GM19043 (cell line): ENCODE data around the gene ZNF334.

Experiments used
- ATAC-seq: cut with Tn5 transposase; IDR thresholded peaks from one replicate; pipeline ENCODE4 v1.9.1; 2021; ENCODE audit warnings: low read depth; ENCODE audit not compliant: unreplicated experiment

ZNF334 gene

DNA sequence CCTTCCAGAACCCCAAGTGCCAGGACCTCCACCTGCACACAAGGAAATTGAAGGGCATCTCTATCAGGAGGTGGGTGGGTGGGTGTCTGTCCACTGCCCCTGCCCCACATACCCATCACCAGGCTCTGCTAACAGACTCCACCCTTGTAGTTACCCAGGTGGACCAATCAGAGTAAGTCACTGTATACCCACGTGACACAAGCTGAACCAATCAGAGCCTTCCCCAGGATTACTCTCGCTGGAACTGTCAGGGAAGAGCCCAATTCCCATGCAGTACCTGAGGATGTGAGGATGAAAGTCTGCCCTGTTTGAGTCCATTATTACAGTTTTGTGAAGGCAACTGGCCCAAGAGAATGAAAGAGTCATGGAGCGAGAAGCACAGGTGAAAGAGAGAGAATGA is 32.9 kb upstream of the ZNF334 start:
- ATAC-seq, result no peak

DNA sequence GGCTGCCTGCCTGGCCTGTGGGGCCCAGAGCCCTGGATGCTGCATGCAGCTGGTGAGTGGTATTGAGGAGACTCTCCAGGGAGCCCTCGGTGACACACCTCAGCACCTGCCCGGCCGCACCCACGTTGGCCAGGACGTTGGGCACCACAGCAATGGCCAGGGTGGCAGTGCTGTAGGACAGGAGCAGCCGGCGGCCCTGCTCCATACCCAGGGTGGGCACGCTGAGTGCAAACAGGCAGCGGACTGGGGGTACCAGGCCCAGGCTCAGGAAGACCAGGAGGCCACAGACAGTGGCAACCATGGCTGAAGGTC is 32.4 kb upstream of the ZNF334 start:
- no peak for ATAC-seq

DNA sequence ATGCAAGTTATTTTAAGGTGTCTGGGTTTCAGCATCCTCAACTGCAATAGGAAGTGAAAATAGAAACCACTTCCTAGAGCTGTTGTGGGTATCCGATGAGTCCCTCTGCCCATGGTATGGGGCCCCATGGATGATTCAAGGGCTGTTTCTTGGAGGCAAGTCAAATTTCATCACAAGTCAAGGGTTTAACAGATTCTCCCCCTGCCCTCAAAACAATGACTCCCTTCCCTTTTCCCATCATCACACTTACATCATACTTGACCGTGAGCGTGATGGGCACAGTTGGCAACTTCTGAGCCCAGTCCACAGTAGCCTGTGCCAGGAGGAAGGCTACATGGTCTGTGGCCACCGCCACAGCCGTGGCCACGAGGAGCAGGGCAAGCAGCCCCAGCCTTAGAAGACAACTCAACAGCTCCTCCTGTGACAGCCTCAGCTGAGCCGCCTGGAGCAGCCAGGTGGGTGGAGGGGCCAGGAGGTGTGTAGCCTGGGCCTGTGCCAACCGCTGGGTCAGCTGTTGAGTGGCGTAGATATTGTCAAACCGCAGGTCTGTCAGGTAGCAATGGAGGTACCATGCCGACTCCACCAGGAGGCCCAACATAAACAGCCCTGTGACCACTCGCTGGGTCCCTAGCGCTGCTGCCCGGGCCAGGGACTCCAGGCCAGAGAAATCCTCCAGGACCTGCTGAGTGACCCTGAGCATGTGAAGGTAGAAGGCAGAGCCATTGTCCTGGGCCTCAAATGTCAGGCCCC is 31.9 kb upstream of the ZNF334 start:
- ATAC-seq, result no peak

DNA sequence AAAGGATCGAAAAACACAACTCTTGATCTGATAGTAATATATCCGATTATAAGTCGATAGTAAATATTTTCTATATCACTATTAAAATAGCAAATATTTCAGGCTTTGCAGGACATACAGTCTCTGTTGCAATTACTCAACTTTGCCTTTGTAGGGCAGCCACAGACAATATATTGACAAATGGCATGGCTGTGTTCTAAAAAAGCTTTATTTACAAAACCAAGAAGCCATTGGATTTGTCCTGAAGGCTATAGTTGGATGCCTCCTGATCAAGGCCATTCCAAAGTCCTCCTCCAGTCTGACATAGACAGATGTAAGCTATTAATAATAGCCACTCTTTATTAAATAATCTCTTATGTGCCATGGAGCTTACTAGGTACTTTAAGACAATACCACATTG is 31.2 kb upstream of the ZNF334 start:
- ATAC-seq, result no peak

DNA sequence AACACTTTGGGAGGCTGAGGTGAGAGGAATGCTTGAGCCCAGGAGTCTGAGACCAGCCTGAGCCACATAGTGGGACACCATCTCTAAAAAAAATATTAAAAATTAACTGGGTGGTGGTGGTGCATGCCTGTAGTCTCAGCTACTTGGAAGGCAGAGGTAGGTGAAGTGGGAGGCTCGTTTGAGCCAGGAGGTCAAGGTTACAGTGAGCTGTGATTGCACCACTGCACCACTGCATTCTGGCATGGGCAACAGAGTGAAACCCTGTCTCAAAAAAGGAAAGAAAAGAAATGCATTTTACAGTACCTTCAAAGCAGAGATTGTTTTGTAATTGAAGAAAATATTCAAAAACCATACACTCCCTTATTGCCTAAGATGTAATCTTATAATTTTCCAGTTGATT is 30.6 kb upstream of the ZNF334 start:
- no peak for ATAC-seq

DNA sequence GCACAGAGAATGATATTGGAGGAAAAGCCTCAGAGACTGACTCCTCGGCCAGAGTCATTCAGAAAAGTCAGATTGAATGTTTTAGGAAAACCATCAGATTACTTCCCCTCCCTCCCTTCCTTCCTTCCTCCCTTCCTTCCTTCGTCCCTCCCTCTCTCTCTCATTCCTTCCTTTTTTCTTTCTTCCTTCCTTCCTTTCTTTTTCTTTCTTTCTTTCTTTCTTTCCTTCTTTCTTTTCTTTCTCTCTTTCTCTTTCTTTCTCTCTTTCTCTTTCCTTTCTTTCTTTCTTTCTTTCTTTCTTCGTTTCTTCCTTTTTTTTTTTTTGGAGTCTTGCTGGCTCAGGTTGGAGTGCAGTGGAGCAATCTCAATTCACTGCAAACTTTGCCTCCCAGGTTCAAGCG is 29.7 kb upstream of the ZNF334 start:
- no peak for ATAC-seq

DNA sequence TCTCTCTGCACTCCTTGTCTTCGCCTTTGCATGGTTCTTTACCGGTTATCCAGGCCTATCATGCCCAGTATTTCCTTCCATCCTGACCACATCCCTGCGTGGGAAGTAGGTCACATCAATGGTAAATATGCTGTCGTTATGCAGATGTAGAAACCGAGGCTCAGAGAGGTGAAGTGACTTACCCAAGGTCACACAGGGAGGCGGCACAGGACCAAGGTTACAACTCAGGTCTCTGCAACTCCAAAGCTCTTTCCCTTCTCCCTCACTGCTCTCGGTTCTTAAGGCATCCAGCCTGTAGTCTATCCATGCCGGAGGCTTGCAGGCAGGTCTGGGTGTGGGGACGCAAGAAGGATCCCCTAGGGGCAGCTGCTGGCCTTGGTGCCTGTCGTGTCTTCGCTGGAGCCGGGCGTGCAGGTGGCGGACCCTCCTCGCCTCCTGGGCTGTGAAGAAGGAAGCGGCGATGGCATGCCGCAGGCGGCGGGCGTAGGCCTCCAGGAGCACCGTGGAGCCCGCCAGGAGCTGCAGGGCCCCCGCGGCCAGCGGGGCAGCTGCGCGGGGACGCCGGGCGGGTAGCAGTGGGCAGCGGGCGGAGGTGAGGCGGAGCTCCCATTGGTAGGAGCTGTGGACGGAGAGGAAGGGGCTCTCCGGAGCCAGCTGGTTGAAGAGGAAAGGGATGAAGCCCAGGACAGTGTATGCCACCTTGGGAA is 28.0 kb upstream of the ZNF334 start:
- no peak for ATAC-seq

DNA sequence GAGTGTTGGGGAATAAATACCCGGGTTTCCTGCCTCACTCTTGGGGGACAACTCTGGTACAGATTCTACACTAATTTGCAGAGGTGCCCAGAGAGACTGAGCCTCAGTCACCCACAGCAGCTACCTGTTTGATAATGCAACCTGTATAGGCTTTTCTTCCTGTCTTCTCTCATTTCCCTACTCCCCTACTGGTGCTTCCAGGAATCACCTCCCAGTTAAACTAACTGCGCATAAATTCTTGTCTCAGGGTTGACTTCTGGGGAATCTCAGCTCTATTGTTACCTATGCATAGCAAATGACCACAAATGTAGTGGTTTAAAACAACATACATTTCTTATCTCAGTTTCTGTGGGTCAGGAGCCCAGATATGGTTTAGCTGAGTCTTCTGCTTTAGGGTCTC is 25.8 kb upstream of the ZNF334 start:
- ATAC-seq, result no peak

DNA sequence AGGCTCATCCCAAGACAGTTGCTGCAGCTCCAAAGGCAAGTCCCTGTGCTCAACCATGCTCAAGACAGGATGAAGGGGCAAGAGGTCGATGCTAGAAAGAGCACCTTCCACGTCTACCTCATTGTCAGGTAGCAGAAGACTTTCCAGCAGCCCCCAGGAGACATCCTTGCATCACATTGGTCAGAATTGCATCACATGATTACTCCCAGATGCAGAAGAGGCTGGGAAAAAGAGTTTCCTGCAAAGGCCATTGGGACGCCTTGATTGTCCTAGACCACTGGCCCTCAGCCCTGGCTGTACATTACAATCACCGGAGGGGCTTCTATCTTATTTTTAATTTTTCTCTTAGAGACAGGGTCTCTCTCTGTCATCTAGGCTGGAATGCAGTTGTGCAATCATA is 17.3 kb upstream of the ZNF334 start:
- no peak for ATAC-seq

DNA sequence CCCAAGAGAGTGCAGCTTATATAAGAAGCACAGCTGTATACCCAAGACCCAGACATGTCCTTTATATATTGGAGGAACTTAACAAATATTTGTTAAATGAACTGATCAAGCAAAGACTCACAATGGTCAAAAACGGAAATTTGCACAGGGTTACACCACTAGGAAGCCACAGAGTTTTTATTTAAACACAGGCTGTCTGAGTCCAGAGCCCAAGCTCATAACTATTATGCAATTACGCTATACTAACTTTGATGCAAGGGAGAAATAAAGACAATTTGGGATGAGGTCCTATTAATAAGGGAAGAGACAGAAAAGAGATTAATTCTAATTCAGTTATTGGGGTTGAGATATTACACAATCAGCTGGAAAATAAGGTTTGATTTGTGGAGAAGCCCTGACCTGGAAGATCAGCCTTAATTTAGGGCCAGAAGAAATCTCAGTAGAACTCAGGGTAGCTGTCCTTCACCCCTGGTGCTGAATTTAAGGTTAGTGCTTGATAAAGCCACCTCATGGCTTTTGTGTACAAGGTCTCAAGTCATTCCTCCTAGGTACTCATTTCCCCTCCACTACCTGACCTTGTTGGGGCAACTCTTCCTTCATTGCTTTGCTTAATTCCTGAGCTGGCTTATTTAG is 10.5 kb upstream of the ZNF334 start:
- no peak for ATAC-seq

DNA sequence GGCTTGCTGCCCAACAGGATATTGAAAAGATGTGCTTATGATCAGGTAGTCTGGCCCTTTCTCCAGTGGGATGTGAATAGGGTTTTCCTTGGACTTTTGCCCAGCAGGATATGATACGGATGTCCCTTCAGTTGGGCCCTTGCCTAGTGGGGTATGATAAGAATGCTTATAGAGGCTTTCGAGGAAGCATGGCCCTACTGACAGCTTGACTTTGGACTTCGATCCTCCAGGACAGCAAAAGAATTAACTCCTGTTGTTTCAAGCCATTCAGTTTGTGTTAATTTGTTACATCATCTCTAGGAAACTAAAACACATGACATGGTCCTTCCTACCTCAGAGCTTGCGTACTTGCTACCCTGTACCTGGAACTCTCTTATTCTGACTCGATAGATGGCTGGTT is 9.7 kb upstream of the ZNF334 start:
- ATAC-seq, result no peak

DNA sequence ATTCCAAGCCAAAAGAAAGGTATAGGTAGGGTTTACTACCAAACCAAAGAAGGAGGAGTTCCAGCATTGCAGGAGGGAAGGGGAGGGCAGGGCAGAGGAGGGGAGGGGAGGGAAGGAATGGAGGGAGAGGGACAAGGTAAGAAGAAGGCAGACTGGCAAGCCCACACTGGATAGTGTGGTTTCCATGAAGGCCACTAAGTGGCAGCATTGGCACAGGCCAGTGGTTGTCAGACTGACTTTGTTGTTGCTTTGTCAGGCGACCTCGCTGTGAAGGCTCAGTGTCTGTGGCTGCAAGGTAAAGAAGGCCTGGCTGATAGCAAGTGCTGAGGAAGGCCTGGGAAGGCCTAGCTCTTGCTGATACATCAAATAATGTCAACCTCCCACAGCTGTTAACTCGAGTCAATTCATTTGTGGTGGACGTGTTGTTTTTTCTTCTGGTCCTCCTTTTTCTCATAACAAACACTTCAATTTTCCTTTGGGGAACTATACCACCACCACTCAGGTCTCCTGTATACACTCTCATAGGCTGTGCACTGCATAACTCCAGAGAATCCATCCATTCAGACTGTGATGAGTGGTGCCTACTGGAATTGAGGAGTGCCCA is 7.7 kb upstream of the ZNF334 start:
- no peak for ATAC-seq

DNA sequence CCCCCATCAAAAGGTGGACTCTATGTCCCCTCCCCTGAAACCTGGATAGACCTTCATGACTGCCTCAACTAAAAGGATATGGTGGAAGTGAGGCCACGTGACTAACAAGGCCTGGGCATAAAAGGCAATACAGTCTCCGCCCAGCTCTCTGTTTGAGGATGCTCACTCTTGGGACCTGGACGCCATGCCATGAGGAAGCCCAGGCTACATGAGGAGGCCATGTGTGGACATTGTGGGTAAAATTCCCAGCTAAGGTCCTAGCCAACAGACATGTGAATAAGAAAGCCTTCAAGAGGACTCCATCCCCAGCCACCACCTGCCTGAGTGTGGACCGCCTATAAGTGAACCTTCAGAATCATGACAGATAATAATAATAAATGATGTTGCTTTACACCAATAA is 7.2 kb upstream of the ZNF334 start:
- no peak for ATAC-seq

DNA sequence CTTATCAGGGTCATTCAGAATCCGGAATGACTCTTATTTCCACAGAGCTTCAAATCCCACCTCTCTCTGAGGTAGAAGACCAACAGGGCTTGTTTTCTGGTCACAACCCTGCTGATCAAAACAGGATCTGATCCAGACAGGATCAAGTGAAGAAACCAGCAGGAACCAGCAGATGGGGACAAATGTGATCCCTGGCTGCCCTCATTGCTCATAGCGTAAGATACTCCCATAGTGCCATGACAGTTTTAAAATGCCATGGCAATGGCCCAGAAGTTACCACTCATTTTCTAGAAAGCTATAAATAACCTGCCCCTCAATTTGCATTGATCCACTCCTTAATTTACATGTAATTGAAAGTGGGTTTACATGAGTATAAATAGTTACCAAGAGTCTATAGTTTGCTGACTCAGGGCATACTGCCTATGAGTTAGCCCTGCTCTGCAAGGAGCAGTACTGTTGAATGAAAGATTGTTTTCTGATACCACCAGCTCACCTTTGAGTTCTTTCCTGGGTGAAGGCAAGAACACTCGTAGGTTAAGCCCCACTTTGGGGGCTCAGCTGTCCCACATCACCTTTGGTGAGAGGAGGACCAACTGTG is 6.2 kb upstream of the ZNF334 start:
- no peak for ATAC-seq

DNA sequence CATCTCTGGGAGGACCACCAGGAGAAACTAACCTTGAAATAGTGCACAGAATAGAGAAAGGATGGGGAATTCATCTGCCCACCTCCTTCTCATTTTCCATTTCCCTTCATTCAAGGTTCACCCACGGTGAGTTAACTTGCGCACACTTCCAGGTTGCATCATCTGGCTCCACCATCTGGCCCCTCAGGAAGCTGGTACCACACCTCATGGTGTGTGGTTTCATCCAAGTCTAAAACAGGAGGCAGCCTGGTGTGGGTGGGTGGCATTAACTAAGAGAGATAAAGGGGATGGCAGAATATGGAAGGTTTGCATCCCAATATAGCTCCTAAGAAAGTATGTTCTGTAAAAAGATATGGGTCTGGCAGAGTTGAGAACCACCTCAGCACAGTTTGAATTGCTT is 3.8 kb downstream of the ZNF334 start:
- no peak for ATAC-seq

DNA sequence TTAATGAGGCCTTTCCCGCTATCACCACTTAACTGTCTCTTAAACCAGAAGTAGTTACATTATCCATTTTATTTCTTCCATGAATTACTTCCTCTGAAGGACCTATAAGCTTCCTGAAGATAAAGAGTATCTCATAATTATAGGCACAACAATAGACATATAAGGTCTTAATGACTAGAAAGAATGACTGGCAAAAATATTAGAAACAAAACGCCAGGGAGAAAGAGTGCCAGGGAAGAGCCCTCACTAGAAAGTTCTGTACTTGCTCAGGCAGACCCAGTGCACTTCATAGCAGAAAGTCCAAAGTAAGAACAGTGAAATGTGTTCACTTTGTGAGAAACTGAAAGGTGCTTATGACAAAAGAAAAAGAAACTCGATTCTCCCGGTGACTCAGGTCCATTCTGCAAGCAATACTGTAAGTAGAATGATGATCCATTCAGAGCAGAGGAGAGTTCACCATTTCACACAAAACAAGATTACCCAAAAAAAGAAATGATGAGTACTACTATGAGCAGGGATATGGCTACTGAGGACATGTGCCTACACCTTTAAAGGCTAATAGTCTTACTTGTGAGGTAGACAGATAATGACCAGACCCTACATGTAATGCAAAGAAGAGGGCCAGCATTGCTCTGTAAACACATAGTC is 5.5 kb downstream of the ZNF334 start:
- no peak for ATAC-seq

DNA sequence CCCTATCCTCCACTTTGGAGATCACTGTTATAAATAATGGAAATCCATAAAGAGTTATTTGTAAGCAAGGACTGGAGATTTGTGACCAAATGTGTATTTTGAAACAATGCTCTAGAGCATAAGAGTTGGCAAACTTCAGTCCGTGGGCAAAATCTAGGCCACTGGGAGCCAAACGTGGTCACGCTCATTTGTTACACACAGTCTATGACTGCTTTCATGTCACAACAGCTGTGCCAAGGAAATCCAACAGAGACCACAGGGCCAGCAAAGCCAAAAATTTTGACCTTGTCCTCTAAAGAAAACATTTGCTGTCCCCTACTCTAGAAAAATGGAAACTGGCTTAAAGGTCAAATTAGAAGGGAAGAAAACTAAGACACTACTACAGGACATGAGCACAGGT is 7.9 kb downstream of the ZNF334 start:
- no peak for ATAC-seq

DNA sequence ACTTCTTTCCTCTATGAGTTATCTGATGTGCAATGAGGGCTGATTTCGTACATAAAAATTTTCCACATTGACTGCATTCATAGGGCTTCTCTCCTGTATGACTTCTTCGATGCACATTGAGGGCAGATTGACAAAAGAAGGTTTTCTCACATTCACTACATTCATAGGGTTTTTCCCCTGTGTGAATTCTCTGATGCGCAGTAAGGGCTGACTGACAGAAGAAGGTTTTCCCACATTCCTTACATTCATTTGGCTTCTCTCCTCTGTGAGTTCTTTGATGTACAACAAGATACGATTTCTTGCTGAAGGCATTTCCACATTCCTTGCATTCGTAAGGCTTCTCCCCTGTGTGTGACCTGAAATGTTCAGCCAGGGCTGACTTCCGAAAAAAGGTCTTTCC is 11.4 kb downstream of the ZNF334 start:
- ATAC-seq, result no peak

DNA sequence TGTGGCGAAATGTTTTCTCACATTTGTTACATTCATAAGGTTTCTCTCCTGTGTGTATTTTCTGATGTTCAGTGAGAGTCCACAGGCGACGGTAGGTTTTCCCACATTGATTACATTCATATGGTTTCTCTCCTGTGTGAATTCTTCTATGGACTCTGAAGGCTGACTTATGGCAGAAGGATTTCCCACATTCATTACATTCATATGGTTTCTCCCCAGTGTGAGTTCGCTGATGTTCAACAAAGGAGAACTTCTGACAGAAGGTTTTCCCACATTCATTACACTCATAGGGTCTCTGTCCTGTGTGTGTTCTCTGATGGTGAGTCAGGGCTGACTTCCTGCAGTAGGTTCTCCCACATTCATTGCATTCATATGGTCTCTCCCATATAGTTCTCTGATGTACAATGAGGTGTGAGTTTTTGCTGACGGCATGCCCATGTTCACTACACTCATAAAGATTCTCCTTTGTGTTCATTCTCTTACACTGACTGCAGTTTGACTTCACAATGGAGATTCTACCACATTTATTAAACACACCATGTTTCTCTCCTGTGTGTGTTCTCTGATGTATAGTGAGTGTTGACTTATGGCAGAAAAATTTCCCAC is 11.9 kb downstream of the ZNF334 start:
- ATAC-seq, result no peak

DNA sequence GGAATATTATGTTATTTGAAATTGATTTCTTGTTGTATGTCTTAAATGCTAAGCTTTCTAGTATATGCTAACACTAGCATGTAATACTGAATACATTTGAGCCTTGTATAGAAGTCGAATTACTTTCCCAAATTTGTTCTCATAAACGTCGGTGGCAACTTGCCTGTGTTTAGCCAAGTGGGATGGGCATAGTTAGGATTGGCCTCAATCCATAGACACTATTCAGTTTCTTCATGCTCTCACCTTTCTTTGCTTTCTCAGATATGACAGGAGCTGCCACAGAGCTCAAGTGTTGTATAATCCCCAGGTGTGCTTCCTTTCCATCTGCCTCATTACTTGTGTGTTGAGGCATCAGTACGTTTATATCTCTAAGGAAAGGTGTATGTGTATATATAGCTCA is 19.3 kb downstream of the ZNF334 start:
- no peak for ATAC-seq
